NT2/D1 (cell line): Measurements from ENCODE around the gene LARP1.

ENCODE experiments used
- SUZ12 ChIP-seq: IDR thresholded peaks from 2 replicates; pipeline ENCODE4 v1.6.1; 2011; ENCODE audit not compliant: insufficient read length, insufficient read depth; ENCODE audit errors: extremely low read depth
- ZNF274 ChIP-seq: IDR thresholded peaks from 2 replicates; pipeline ENCODE4 v1.6.1; 2011; ENCODE audit warnings: mild to moderate bottlenecking, low read depth, low read length

GRCh38 chr5:154780128-154780527 lies 25.0 kb downstream of the LARP1 start:
- TF ChIP-seq ZNF274 (no peak), SUZ12 (no peak)
